ENCODE data around the gene ZNF24. TPM values are rescaled to one million over a fixed set of nuclear protein-coding genes. Genes with fewer than 3 reads are reported as not detected.

ZNF24 gene
- total and polyA plus RNA-seq, 10 donors: 13.4 to 64.3 (median 50.8) TPM

DNA sequence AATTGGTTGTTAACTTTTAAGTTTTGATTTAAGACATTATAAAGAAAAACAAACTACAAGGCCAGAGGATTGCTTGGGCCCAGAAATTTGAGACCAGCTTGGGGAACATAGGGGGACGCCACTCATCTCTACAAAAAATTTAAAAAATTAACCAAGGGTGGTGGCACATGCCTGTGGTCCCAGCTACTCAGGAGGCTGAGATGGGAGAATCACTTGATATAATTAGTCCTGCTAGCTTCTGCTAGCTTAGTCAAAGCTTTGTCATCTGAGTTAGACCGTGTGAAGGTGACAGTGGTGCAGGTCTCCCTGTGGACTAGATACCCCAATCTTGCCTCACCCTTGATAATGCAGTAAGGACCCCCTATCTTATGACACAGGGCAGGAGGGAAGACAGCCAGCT, 38.9 kb upstream of the ZNF24 start:
- intact Hi-C loops (cut with DNase I; ENCODE audit: low total_unique reads): no loop called here
- peaks cover 0 to 8% (median 5%) of the 10 kb centered on the region in 6 donors for H3K4me1 ChIP-seq
- DNase-seq: no peak
- peaks cover 0 to 16% (median 0%) of the 10 kb centered on the region in 7 donors for H3K27me3 ChIP-seq (replicated peaks in 1 of 7)
- WGBS, 5 donors: 84 to 95% (median 87%) methylated on average over 2 of the region's 2 CpGs
- H3K27ac ChIP-seq: no peak overlapping the region
- peaks cover 0 to 5% (median 0%) of the 10 kb centered on the region in 8 donors for H3K9me3 ChIP-seq
- no peak for TF ChIP-seq POLR2AphosphoS5 (IDR thresholded peaks at IDR 0.05)
- no peak for TF ChIP-seq POLR2A (IDR thresholded peaks at IDR 0.05)
- TF ChIP-seq CTCF (IDR thresholded peaks at IDR 0.05 in 8 of 11, conservative IDR thresholded peaks at IDR 0.05 in 3 of 11): no peak
- H3K36me3 ChIP-seq: no peaks in the 10 kb centered on the region
- H3K4me3 ChIP-seq: no peak overlapping the region

DNA sequence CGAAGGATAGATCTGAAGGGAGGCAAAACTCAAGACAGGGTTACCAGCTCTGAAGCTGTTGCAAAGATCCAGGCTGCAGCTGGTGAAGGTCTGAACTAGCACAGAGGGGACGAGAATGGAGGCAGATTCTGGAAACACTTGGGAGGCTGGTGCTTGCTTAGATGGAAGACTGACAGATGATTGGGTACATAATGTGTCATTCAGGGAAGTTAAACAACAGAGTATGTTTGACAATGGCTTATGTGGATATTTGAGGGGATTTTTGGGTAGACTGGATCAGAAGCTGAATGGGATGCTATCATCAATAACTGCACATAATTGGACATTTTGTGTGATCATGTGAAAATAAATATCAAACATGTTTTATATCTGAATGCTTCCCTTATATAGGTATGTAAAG, 35.2 kb upstream of the ZNF24 start:
- no peak for DNase-seq
- Histone ChIP-seq H3K4me1 (peaks cover 4 to 19% (median 13%) of the 10 kb centered on the region in 6 donors), H3K27ac (no peak overlapping the region), H3K9me3 (peaks cover 0 to 5% (median 0%) of the 10 kb centered on the region in 8 donors), H3K27me3 (replicated peaks in 1 of 7) (peaks cover 0 to 1% (median 0%) of the 10 kb centered on the region in 7 donors), H3K4me3 (no peak overlapping the region), H3K36me3 (no peaks in the 10 kb centered on the region)
- 84 to 97% (median 86%) methylated on average over 2 of the region's 2 CpGs for WGBS, 5 donors
- TF ChIP-seq CTCF (IDR thresholded peaks at IDR 0.05 in 8 of 11, conservative IDR thresholded peaks at IDR 0.05 in 3 of 11) (no peak), POLR2AphosphoS5 (IDR thresholded peaks at IDR 0.05) (no peak), POLR2A (IDR thresholded peaks at IDR 0.05) (no peak)
- intact Hi-C loops (cut with DNase I; ENCODE audit: low total_unique reads): no loop called here

GRCh38 chr18:35378574-35378896, 34.3 kb upstream of the ZNF24 start:
- peaks cover 0 to 5% (median 0%) of the 10 kb centered on the region in 8 donors for H3K9me3 ChIP-seq
- H3K4me3 ChIP-seq: no peak overlapping the region
- no peak overlapping the region for H3K27ac ChIP-seq
- peaks cover 4 to 19% (median 13%) of the 10 kb centered on the region in 6 donors for H3K4me1 ChIP-seq
- H3K27me3 ChIP-seq (replicated peaks in 1 of 7): no peaks in the 10 kb centered on the region
- TF ChIP-seq POLR2A (IDR thresholded peaks at IDR 0.05): no peak
- no peak for TF ChIP-seq CTCF (IDR thresholded peaks at IDR 0.05 in 8 of 11, conservative IDR thresholded peaks at IDR 0.05 in 3 of 11)
- no peak for TF ChIP-seq POLR2AphosphoS5 (IDR thresholded peaks at IDR 0.05)
- intact Hi-C loops (cut with DNase I; ENCODE audit: low total_unique reads): no loop called here
- DNase-seq: no peak
- 52 to 64% (median 55%) methylated on average over 4 of the region's 4 CpGs for WGBS, 5 donors
- H3K36me3 ChIP-seq: no peaks in the 10 kb centered on the region

DNA sequence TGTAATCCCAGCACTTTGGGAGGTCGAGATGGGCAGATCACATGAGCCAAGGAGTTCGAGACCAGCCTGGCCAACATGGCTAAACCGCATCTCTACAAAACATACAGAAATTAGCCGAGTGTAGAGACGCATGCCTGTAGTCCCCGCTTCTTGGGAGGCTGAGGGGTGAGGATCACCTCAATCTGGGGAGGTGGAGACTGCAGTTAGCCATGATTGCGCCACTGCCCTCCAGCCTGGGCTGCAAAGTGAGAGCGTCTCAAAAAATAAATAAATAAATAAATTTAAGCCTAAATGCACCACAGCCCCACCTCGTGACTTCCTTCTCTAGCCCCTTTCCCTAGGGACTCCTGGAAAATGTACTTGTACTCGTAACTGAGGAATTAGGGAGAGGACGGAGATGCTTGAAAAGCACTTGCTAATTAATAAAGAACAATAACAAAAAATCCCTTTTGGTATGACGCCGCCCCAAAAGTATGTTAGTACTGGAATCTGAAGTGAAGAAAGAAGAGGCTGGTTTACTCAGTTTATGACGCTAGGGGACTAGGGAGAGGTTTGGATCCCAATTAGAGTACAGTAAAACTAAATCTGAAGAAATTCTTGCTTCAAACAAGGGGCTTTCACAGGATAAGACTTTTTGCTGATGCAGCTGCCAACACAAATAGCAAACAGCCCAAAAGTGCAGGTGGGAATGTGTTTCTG, 33.8 kb upstream of the ZNF24 start:
- H3K4me3 ChIP-seq: peak overlapping the region in 1 of 8 donors; percentile 98

More for the DNA sequence above, 33.8 kb upstream of the ZNF24 start:
- WGBS, 5 donors: 84 to 92% (median 86%) methylated on average over 14 of the region's 14 CpGs
- Histone ChIP-seq H3K27ac (no peak overlapping the region), H3K9me3 (peaks cover 0 to 5% (median 0%) of the 10 kb centered on the region in 8 donors), H3K4me1 (peaks cover 4 to 19% (median 13%) of the 10 kb centered on the region in 6 donors), H3K36me3 (no peaks in the 10 kb centered on the region), H3K27me3 (replicated peaks in 1 of 7) (no peaks in the 10 kb centered on the region)
- TF ChIP-seq CTCF (IDR thresholded peaks at IDR 0.05 in 8 of 11, conservative IDR thresholded peaks at IDR 0.05 in 3 of 11) (no peak), POLR2A (IDR thresholded peaks at IDR 0.05) (no peak)
- intact Hi-C loops (cut with DNase I; ENCODE audit: low total_unique reads): no loop called here
- no peak for DNase-seq
